NCI-H1417 treated with DMSO at 0.1 percent for 48 hours (cell line): ENCODE results near the gene HPSE.

Source experiments
- DNase-seq: peaks from one replicate; lab custom pipeline; 2025; lab: John Stamatoyannopoulos, UW

HPSE gene

GRCh38 chr4:83334425-83335241 lies at the start of gene HPSE:
Gene HPSE (minus strand): TSS chr4:83334848. CDS start chr4:83334782, 66 bp downstream.
- peak; percentile 73 for DNase-seq

- DNase-seq: no peak
Observed at GRCh38 chr4:83382850-83383249, 48.2 kb upstream of the HPSE start.

GRCh38 chr4:83381173-83381572 lies 46.5 kb upstream of the HPSE start:
- DNase-seq: no peak

- no peak for DNase-seq
Observed at GRCh38 chr4:83378419-83378818, 43.8 kb upstream of the HPSE start.

GRCh38 chr4:83372931-83373330 lies 38.3 kb upstream of the HPSE start:
- DNase-seq: no peak

- no peak for DNase-seq
Observed at GRCh38 chr4:83371936-83372335, 37.3 kb upstream of the HPSE start.

GRCh38 chr4:83371235-83371634 lies 36.6 kb upstream of the HPSE start:
- no peak for DNase-seq

- DNase-seq: no peak
Observed at GRCh38 chr4:83370640-83370906, 35.9 kb upstream of the HPSE start.

GRCh38 chr4:83369831-83370639 lies 35.4 kb upstream of the HPSE start:
- no peak for DNase-seq

GRCh38 chr4:83364312-83364711 lies 29.7 kb upstream of the HPSE start:
- no peak for DNase-seq

GRCh38 chr4:83362492-83363329 lies 28.1 kb upstream of the HPSE start:
- no peak for DNase-seq

GRCh38 chr4:83361416-83362103 lies 26.9 kb upstream of the HPSE start:
- DNase-seq: no peak

GRCh38 chr4:83360018-83360417 lies 25.4 kb upstream of the HPSE start:
- no peak for DNase-seq

- DNase-seq: no peak
Observed at GRCh38 chr4:83358410-83358809, 23.8 kb upstream of the HPSE start.

- DNase-seq: no peak
Observed at GRCh38 chr4:83356899-83357661, 22.4 kb upstream of the HPSE start.

GRCh38 chr4:83353516-83353915 lies 18.9 kb upstream of the HPSE start:
- no peak for DNase-seq

- no peak for DNase-seq
Observed at GRCh38 chr4:83348074-83348473, 13.4 kb upstream of the HPSE start.

GRCh38 chr4:83342476-83342875 lies 7.8 kb upstream of the HPSE start:
- DNase-seq: no peak

- DNase-seq: no peak
Observed at GRCh38 chr4:83340692-83341343, 6.2 kb upstream of the HPSE start.

GRCh38 chr4:83339573-83339972 lies 4.9 kb upstream of the HPSE start:
- no peak for DNase-seq

- DNase-seq: no peak
Observed at GRCh38 chr4:83335701-83336100, 1.1 kb upstream of the HPSE start.
